K562 (cell line): ENCODE measurements around the gene MMP17. TPM values are rescaled to one million over a fixed set of nuclear protein-coding genes. Genes with fewer than 3 reads are reported as not detected.

ENCODE experiments used
- ATAC-seq: fragments of 200-7000 bp; cut with Tn5 transposase; 3 replicates; pipeline ENCODE4 v1.9.1; 2020; ENCODE audit warnings: moderate library complexity
- BruUV-seq: library from RNA; stranded (reverse); fragments of 400-500 nt; replicated peaks from 2 replicates; lab custom pipeline; 2021; lab: Mats Ljungman, UMichigan
- CTCF ChIA-PET: fragments of 300-600 bp; formaldehyde crosslinking; extraction: SDS; loops from one replicate; lab custom pipeline; 2021; ENCODE audit warnings: low intra/inter-chr PET ratio; lab: Yijun Ruan, JAX
- POLR2A ChIA-PET: fragments of 300-600, 350-650 bp; sonication (Branson Sonifier 250); formaldehyde crosslinking; extraction: SDS; loops from one replicate; lab custom pipeline; 2021; ENCODE audit warnings: antibody characterized with exemption, inconsistent platforms; lab: Yijun Ruan, JAX
- DNase-seq, 4 experiments: peaks; one replicate each; pipeline versions ENCODE4 v3.0.0 to v3.0.0-alpha.2; 2011 to 2018; ENCODE audit warnings: low spot score in 3 of 4, mixed read lengths in 3 of 4; ENCODE audit errors: extremely low read depth in 1 of 4
- FAIRE-seq: peaks from 2 replicates; lab custom pipeline; 2011; peaks lifted over from hg19 to GRCh38; lab: Jason Lieb, UNC
- H2AFZ ChIP-seq: 2 replicates; pipeline ENCODE4 v1.6.0; 2011; ENCODE audit warnings: low read depth, low read length, control low read depth, inconsistent platforms
- H3K27ac ChIP-seq: fragments of 200-600 bp; 3 replicates; pipeline ENCODE4 v1.8.0; 2011; ENCODE audit warnings: low read depth, mild to moderate bottlenecking, control low read depth, inconsistent platforms, low read length, moderate library complexity, mixed read lengths; ENCODE audit errors: extremely low read depth
- H3K27me3 ChIP-seq, 2 experiments: fragments of 300-600 bp in 1 of 2; 2 replicates in 1 of 2; 3 replicates in 1 of 2; pipeline versions ENCODE4 v1.6.0 to v1.8.0; 2011; ENCODE audit warnings: inconsistent platforms in 2 of 2, low read length in 2 of 2, mild to moderate bottlenecking in 1 of 2, mixed read lengths in 1 of 2, moderate library complexity in 1 of 2; ENCODE audit not compliant: control insufficient read depth in 2 of 2, insufficient read depth in 2 of 2
- H3K36me3 ChIP-seq: fragments of 300-600 bp; 3 replicates; pipeline ENCODE4 v1.8.0; 2011; ENCODE audit warnings: mild to moderate bottlenecking, low read length, inconsistent platforms; ENCODE audit not compliant: control insufficient read depth, insufficient read depth
- H3K4me1 ChIP-seq, 2 experiments: fragments of 200-600 bp in 1 of 2; replicated peaks in 1 of 2; 2 replicates in 1 of 2; 3 replicates in 1 of 2; pipeline versions ENCODE4 v1.5.1 to v1.8.0; 2011; ENCODE audit warnings: inconsistent platforms in 2 of 2, low read length in 2 of 2, mild to moderate bottlenecking in 1 of 2, mixed read lengths in 1 of 2, moderate library complexity in 1 of 2; ENCODE audit not compliant: control insufficient read depth in 2 of 2, insufficient read depth in 2 of 2
- H3K4me2 ChIP-seq: 2 replicates; pipeline ENCODE4 v1.6.1; 2011; ENCODE audit warnings: low read length, control low read depth, inconsistent platforms, mixed read lengths; ENCODE audit not compliant: insufficient read depth
- H3K4me3 ChIP-seq: fragments of 200-600 bp; sonication (generic), shearing (Covaris generic); 2 replicates; pipeline ENCODE4 v1.5.1; 2016; ENCODE audit warnings: control low read depth, inconsistent platforms
- H3K79me2 ChIP-seq: fragments of 200-600 bp; 3 replicates; pipeline ENCODE4 v1.8.0; 2011; ENCODE audit warnings: low read length, inconsistent platforms; ENCODE audit not compliant: control insufficient read depth, insufficient read depth
- H3K9ac ChIP-seq, 2 experiments: 2 replicates each; pipeline versions ENCODE4 v1.6.0 to v1.6.1; 2011; ENCODE audit warnings: low read depth in 2 of 2, low read length in 2 of 2, control low read depth in 1 of 2, inconsistent platforms in 1 of 2, mild to moderate bottlenecking in 1 of 2, mixed read lengths in 1 of 2; ENCODE audit not compliant: insufficient read depth in 1 of 2
- H3K9me1 ChIP-seq: one replicate; pipeline ENCODE4 v1.6.0; 2011; ENCODE audit warnings: inconsistent platforms, mild to moderate bottlenecking, low read length, moderate library complexity; ENCODE audit not compliant: control insufficient read depth, insufficient read depth
- H3K9me3 ChIP-seq: replicated peaks from 2 replicates; pipeline ENCODE4 v1.5.1; 2011; ENCODE audit warnings: low read depth, low read length, inconsistent platforms; ENCODE audit not compliant: control insufficient read depth, insufficient read depth
- H4K20me1 ChIP-seq: replicated peaks from 2 replicates; pipeline ENCODE4 v1.6.1; 2011; ENCODE audit warnings: low read length, inconsistent platforms, mixed read lengths; ENCODE audit not compliant: control insufficient read depth, insufficient read depth
- CBX3 ChIP-seq, 2 experiments: IDR thresholded peaks; 1 replicate in 1 of 2; 2 replicates in 1 of 2; pipeline ENCODE4 v1.6.1; 2012; ENCODE audit warnings: inconsistent platforms in 2 of 2, low read length in 2 of 2, borderline replicate concordance in 1 of 2, control low read depth in 1 of 2
- CTBP1 ChIP-seq: fragments of 450-650 bp; IDR thresholded peaks from 2 replicates; pipeline ENCODE4 v1.6.1; 2016; ENCODE audit warnings: borderline replicate concordance
- DDX20 ChIP-seq: fragments of 450-650 bp; IDR thresholded peaks from 2 replicates; pipeline ENCODE4 v1.6.1; 2016; ENCODE audit warnings: missing genetic modification characterization, low read depth, mild to moderate bottlenecking, missing compliant biosample characterization, moderate library complexity
- DNMT1 ChIP-seq: fragments of 450-650 bp; IDR thresholded peaks from 2 replicates; pipeline ENCODE4 v1.6.1; 2016; ENCODE audit warnings: antibody characterized with exemption, mild to moderate bottlenecking
- ESRRB ChIP-seq: fragments of 250-450 bp; sonication (Bioruptor Pico); IDR thresholded peaks from 2 replicates; pipeline ENCODE4 v1.5.0; 2020; ENCODE audit warnings: mild to moderate bottlenecking, moderate library complexity, borderline replicate concordance
- GATAD2A ChIP-seq: fragments of 450-650 bp; IDR thresholded peaks from 2 replicates; pipeline ENCODE4 v1.6.1; 2017
- IRF2 ChIP-seq: sonication (generic); formaldehyde crosslinking; IDR thresholded peaks from 2 replicates; pipeline ENCODE4 v1.8.1; 2022; ENCODE audit warnings: mild to moderate bottlenecking, missing genetic modification reagents
- LEF1 ChIP-seq: fragments of 450-650 bp; IDR thresholded peaks from 2 replicates; pipeline ENCODE4 v1.6.1; 2016; ENCODE audit warnings: mild to moderate bottlenecking
- MAFK ChIP-seq: IDR thresholded peaks from 2 replicates; pipeline ENCODE4 v1.6.1; 2011; ENCODE audit warnings: low read length, improper control_type of control experiment
- NEUROD1 ChIP-seq: fragments of 150-350 bp; IDR thresholded peaks from 2 replicates; pipeline ENCODE4 v1.6.1; 2014; ENCODE audit warnings: borderline replicate concordance, low read length, low read depth; ENCODE audit not compliant: partially characterized antibody
- NFIX ChIP-seq: fragments of 250-450 bp; sonication (Bioruptor Pico); IDR thresholded peaks from 2 replicates; pipeline ENCODE4 v1.4.0; 2020; ENCODE audit warnings: low read depth, mild to moderate bottlenecking, moderate library complexity
- RBFOX2 ChIP-seq: fragments of 200-400 bp; formaldehyde crosslinking; IDR thresholded peaks from 2 replicates; pipeline ENCODE4 v1.6.1; 2017; ENCODE audit warnings: low read depth, mild to moderate bottlenecking, low read length, moderate library complexity
- ZC3H8 ChIP-seq: fragments of 450-650 bp; IDR thresholded peaks from 2 replicates; pipeline ENCODE4 v1.6.1; 2017
- WGBS: fragments of 100-300 bp; shearing (Covaris generic); methylation state at CpG from one replicate; pipeline ENCODE4 v1.1.6; 2016; ENCODE audit warnings: low coverage, mixed read lengths; ENCODE audit not compliant: insufficient coverage; ENCODE audit errors: missing lambda C conversion rate; 5-methylcytosine and 5-hydroxymethylcytosine counted together
- in situ Hi-C: fragments of 300-500 bp; cut with MboI; formaldehyde crosslinking; loops from 4 replicates; pipeline ENCODE4 v1.15.0; 2018; ENCODE audit warnings: inconsistent platforms, mixed read lengths
- intact Hi-C: fragments of 100-400 bp; cut with micrococcal nuclease; formaldehyde crosslinking; loops from 2 replicates; pipeline ENCODE4 v1.14.2; 2022
- polyA plus RNA-seq, 8 experiments: library from polyadenylated mRNA; depleted of rRNA in 4 of 8; stranded (reverse) in 5 of 8; unstranded in 3 of 8; fragments of >200 nt; fragmentation: Nextera tagmentation in 2 of 8; fragmentation: Illumina TruSeq in 1 of 8; extraction: Ambion mirVana in 2 of 8; extraction: Trizol in 1 of 8; gene quantifications; 2 replicates each; pipeline versions ENCODE4 v1.2.1 to v1.2.3, GENCODE V29; 2011 to 2014; ENCODE audit warnings: inconsistent platforms in 1 of 8, missing spikeins in 1 of 8
- total RNA-seq, 7 experiments: library from RNA; depleted of rRNA in 6 of 7; stranded (reverse); fragments of >200 nt in 6 of 7; fragmentation: Illumina TruSeq in 2 of 7; extraction: Trizol in 2 of 7; gene quantifications; 2 replicates each; pipeline versions ENCODE4 v1.2.1 to v1.2.3, GENCODE V29; 2011 to 2021; ENCODE audit warnings: low replicate concordance in 1 of 7
- TF ChIP-seq, protein P1 (sequence below): fragments of 450-650 bp; IDR thresholded peaks from 2 replicates; pipeline ENCODE4 v1.6.1; 2016; ENCODE audit warnings: missing biosample characterization, missing genetic modification characterization
- TF ChIP-seq, protein P2 (sequence below): fragments of 200-800 bp; sonication (Bioruptor generic); IDR thresholded peaks from 2 replicates; pipeline ENCODE4 v1.6.1; 2017; ENCODE audit warnings: missing genetic modification characterization, missing compliant biosample characterization

The MMP17 gene
- total and polyA plus RNA-seq, 9 of the 15 experiments (the other 6 are each of a cell fraction or from before 2014, with no cell fraction given), result 1.1 to 21.2 (median 17.1) TPM; not detected in 2

DNA sequence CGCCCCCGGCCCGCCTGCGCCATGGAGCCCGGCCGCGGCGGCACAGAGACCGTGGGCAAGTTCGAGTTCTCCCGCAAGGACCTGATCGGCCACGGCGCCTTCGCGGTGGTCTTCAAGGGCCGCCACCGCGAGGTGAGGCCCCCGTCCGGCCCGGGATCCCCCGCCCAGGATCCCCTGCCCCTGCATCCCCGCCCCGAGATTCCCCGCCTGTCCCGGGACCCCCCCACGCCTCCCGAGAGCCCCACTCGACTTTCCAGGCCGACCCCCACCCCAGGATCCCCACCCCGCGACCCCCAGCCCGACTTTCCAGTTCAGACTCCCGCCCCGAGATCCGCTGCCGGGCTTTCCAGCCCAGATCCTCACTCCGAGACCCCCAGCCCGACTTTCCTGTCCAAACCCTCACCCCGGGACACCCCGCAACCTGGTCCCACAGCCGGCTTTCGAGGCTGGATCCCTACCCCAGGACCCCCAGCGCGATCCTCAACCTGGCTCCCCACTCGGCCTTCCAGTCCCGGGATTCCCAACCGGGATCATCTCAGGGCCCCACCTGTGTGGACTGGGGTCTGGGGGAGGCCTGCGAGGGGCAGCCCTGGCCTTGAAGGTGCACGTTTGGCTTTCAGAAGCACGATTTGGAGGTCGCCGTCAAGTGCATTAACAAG, 66.9 kb downstream of the MMP17 start:
- Histone ChIP-seq H4K20me1 (no peaks in the 10 kb centered on the region; the same call in 1 of the 2 replicates), H3K4me1 (peaks cover 4 to 34% of the 10 kb centered on the region in 2 experiments; a peak in 4 of 5 replicates), H3K9me1 (no peaks in the 10 kb centered on the region), H3K9me3 (no peaks in the 10 kb centered on the region), H3K79me2 (peaks cover 16% of the 10 kb centered on the region), H3K27ac (peak overlapping the region; percentile 86), H3K9ac (peak overlapping the region; percentile 78 to 90; a peak in 3 of 4 replicates), H3K36me3 (peaks cover 8% of the 10 kb centered on the region; the same call in 1 of the 3 replicates), H3K4me2 (peak overlapping the region; percentile 75), H3K27me3 (no peaks in the 10 kb centered on the region), H2AFZ (no peak overlapping the region), H3K4me3 (peak overlapping the region; percentile 53)
- DNase-seq (peak in 2 of 4 experiments; percentile 19 to 35), FAIRE-seq (no peak), ATAC-seq (no peak; the same call in 2 of the 3 replicates)
- in situ Hi-C loops (no loop called here), intact Hi-C loops (loop anchor here (2.0 kb wide), 1 partner anchor 34 kb away; no protein-coding TSS in a partner anchor)
- ChIA-PET POLR2A (no interaction called here), CTCF (interaction anchor here (0.6 kb wide), 1 partner anchor 189 kb away, joined by 3 read pairs; no protein-coding TSS in a partner anchor)
- no TSS peak for BruUV-seq
- 15% methylated on average over 23 of the region's 54 CpGs for WGBS
- TF ChIP-seq DNMT1, result no peak
- no peak for TF ChIP-seq RBFOX2
- TF ChIP-seq IRF2 (CRISPR knock-in tag), result no peak
- TF ChIP-seq DDX20 (tag), result no peak
- no peak for TF ChIP-seq ESRRB (CRISPR knock-in tag)
- TF ChIP-seq ZC3H8, result no peak
- peak; percentile 14 for TF ChIP-seq NEUROD1
- no peak for TF ChIP-seq CBX3 (IDR thresholded peaks at IDR 0.05; ENCODE audit: borderline replicate concordance in 1 of 2, low read length in 2 of 2)
- TF ChIP-seq, protein P1, sequence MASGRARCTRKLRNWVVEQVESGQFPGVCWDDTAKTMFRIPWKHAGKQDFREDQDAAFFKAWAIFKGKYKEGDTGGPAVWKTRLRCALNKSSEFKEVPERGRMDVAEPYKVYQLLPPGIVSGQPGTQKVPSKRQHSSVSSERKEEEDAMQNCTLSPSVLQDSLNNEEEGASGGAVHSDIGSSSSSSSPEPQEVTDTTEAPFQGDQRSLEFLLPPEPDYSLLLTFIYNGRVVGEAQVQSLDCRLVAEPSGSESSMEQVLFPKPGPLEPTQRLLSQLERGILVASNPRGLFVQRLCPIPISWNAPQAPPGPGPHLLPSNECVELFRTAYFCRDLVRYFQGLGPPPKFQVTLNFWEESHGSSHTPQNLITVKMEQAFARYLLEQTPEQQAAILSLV, result no peak
- TF ChIP-seq MAFK, result no peak
- no peak for TF ChIP-seq CTBP1
- TF ChIP-seq LEF1, result no peak
- TF ChIP-seq, protein P2, sequence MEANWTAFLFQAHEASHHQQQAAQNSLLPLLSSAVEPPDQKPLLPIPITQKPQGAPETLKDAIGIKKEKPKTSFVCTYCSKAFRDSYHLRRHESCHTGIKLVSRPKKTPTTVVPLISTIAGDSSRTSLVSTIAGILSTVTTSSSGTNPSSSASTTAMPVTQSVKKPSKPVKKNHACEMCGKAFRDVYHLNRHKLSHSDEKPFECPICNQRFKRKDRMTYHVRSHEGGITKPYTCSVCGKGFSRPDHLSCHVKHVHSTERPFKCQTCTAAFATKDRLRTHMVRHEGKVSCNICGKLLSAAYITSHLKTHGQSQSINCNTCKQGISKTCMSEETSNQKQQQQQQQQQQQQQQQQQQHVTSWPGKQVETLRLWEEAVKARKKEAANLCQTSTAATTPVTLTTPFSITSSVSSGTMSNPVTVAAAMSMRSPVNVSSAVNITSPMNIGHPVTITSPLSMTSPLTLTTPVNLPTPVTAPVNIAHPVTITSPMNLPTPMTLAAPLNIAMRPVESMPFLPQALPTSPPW (CRISPR knock-in tag), result no peak
- no peak for TF ChIP-seq NFIX (CRISPR knock-in tag)
- no peak for TF ChIP-seq GATAD2A
